GM18505 (cell line): ENCODE data around the gene MAP3K12.

Experiments used
- ATAC-seq: cut with Tn5 transposase; IDR thresholded peaks from one replicate; pipeline ENCODE4 v1.9.1; 2021; ENCODE audit not compliant: unreplicated experiment
- POLR2A ChIP-seq: IDR thresholded peaks from 4 replicates; pipeline ENCODE4 v1.6.1; 2011; ENCODE audit warnings: borderline replicate concordance; ENCODE audit not compliant: insufficient read depth, insufficient read length; ENCODE audit errors: extremely low read depth

MAP3K12 gene

DNA sequence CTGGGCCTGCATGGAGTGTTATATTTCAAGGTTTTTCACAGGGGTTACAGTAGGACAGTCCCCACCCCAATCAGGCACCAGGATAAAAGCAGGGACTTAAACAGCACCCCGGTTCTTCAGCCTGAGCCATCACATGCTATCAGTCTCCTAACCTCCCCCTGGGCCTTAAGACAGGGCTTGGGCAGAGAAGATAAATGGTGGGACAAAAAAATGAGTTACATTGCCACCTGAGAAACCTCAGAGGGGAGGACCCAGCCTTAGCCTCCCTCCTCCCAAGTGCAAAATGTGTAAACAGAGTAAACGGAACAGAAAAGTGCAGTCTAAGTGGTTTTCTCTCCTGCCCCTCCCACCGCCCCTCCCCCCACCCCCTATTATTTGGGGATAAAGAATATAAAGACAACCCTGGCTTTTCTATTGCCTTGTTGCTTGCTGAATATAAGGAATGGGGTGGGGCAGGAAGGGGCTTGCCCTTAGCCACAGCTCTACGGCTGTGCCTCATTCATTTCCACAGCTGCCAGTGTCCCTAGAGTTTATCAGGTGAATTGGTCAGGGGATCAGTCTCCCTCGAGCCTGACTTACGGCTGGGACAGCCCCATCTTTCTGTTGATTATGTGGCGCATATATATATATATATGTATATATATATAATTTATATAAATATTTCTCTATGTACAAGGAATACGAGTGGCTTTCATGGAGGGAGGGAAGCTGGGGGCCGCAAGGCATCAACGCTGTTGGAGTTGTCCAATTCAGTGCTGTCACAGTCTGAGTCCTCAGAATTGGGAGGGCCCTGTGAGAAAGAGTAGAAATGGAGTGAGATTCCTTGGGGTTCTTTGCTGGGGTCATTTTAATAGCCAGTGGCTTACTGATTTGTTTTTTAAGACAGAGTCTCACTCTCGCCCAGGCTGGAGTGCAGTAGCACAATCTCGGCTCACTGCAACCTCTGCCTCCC lies 18.5 kb downstream of the MAP3K12 start:
- no peak for TF ChIP-seq POLR2A
- ATAC-seq: no peak

DNA sequence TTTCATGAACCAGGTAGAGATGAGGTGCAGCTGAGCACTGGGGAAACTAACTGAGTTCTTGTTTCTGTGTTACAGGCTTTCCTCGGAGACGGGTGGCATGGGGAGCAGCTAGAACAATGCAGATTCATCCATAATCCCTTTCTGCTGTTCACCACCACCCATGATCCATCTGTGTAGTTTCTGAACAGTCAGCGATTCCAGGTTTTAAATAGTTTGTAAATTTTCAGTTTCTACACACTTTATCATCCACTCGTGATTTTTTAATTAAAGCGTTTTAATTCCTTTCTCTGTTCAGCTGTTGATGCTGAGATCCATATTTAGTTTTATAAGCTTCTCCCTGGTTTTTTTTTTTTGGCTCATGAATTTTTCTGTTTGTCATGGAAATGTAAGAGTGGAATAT lies 19.9 kb downstream of the MAP3K12 start:
- no peak for TF ChIP-seq POLR2A
- no peak for ATAC-seq

DNA sequence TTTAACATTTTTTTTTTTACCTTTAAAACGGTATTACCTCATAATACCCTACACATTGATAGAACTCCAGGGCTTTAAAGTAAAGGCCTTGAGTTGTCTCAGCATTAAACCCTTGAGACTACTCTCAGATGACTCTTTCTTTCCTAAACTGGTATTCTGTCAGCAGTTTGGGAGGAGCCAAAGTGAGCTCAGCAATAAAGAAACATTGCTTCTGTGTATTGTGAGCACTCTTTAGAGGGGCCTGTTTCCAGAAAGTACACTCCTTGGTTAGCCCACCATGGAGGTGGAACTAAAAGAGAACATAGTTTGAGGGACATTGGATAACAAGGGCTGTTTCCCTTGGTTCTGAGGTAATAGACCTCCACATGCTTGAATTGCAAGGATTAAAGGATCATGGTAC lies 20.4 kb downstream of the MAP3K12 start:
- no peak for TF ChIP-seq POLR2A
- no peak for ATAC-seq

DNA sequence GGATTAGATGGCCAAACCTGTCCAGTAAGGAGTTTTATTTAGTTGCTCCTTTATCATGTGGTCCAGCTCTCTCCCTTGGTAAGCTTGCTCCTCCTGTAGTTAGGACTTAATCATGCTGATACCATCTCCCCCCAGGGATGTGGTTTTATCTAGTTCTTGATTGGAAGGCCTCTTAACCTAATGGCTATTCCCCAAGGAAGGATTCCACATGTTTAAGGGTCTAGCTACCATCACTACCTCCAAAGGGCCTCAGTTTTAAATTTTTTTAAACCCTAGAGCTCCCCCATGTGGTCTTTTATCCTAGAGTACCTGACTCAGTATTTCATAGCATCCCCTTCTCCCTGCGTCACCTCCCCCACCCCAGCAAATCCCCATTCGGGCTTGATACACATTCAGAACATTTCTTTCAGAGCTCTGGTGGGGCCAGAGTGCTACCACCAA lies 22.5 kb downstream of the MAP3K12 start:
- ATAC-seq: no peak
- TF ChIP-seq POLR2A: no peak

DNA sequence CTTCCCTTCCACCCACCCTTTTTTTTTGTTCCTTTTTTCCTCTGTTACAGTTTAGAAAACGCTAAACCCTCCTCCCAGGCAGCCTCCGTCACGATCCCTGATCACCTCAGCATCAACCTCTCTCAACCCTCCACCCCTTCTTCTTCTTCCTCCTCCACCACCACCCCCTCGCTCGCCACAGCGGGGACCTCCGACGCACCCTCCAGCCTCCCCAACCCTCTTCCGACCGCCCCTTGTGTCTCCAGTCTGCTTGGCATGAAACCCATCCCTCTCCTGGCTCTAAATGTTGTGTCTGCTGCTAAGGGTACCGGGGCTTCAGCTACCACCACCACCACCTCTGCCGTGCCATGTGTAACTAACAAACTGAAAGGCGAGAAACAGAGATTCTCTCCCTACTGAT lies 24.4 kb downstream of the MAP3K12 start:
- TF ChIP-seq POLR2A: no peak
- ATAC-seq: no peak

DNA sequence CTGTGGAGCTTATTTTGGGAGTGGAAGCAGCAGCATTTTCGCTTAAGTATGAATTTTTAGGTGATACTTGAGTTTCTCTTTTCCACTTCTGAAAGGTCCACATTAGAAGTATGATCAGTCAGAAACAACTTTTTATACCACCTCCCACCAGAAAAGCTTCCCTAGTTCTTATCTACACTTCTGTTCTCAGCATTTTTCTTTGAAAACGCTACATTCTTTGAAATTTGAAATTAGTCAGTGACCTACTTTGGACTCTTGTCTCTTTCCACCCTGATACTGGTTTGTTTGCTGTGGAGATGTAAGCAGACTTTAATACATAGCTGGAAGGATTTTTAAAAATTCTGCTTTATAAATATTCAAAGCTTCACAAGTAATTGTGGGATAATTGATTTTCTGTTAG lies 25.2 kb downstream of the MAP3K12 start:
- TF ChIP-seq POLR2A: no peak
- no peak for ATAC-seq

DNA sequence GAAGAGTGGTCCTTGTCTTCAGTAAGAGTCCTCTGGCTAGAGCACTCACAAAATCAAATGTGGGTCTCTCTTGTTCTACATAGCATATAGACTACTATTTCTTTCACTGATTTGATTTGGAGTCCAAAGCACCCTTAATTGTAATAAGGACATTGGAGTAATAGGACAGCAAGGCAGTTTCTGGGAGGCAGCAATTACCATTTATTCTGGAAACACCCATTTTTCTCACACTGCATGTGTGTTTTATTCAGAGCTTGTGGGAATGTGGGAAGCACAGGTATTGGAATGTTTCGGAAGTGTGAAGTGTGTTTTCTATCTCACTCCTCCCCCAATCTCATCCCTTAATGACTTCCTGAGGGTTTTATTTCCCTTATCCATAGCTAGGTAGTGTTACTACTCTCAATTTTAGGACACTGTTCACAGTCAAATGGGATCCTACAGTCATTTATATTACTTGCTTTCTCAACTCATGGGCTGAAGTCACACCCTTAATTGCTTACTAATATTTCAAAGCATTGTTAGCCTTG lies 27.1 kb downstream of the MAP3K12 start:
- no peak for TF ChIP-seq POLR2A
- ATAC-seq: no peak

DNA sequence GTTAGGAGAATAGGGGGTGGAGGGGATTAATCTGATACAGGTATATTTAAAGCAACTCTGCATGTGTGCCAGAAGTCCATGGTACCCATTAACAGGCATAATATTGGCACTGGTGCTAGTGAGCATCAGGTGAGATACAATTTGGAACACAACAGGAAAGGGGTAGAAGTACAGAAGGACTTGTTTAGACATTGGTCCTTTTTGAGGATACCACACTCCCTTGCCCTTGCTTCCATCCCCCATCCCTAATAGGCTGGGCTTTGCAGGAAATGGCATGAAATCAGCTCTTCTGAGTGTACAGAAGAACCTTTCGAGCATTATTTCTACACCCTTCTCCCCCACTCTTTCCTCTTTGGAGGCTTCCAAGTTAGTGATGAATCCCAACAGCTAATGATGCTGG lies 31.0 kb downstream of the MAP3K12 start:
- ATAC-seq: no peak
- TF ChIP-seq POLR2A: no peak

DNA sequence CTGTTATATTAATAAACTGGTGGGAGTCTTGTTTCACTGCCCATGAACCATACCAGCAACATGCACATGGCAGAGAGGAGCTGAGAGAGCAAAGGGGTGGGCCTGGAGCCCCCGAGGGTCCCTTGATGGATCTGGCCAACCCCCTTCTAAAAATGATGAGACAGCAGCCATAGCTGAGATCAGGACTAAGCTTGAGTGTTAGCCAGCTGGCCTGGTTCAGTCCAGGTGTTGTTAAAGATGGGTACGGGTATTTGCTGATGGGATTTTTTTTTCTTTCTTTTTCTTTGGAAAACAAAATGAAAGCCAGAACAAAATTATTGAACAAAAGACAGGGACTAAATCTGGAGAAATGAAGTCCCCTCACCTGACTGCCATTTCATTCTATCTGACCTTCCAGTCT lies 31.4 kb downstream of the MAP3K12 start:
- no peak for ATAC-seq
- no peak for TF ChIP-seq POLR2A

DNA sequence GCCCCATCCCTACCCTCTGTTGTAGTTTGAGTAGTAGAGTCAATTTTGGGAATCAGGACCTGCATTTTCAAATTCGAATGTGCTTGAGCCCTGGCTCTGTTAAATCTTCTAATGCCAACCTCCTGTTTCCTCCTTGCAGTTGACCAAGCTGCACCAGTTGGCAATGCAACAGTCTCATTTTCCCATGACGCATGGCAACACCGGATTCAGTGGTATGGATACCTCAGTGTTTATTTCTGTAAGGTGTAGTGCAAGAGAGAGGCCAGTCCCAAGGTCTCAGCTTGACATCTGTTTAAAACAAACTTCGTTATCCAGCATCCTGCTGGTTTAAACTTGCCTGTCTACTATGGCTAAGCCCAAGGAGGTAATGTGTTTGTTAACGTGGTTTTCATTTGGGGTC lies 32.2 kb downstream of the MAP3K12 start:
- no peak for ATAC-seq
- TF ChIP-seq POLR2A: no peak

DNA sequence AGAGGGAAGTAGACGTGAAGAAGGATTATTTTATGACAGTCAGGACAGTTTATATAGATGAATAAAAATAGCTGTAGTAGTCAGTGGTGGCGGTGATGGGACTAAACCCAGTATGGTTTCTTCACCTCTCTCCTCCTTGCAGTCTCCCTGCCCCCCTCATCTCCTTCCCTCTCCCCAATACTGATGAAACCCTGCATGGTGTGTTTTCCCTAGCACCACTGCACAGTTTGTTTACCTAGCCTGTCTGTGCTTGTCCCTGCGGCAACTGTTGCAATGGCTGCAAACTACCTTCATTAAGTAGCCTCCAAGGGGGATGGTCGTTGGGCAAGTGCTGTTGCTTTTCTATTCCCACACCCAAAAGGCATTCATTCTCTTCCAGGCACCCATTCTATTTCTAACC lies 32.6 kb downstream of the MAP3K12 start:
- ATAC-seq: no peak
- TF ChIP-seq POLR2A: no peak

DNA sequence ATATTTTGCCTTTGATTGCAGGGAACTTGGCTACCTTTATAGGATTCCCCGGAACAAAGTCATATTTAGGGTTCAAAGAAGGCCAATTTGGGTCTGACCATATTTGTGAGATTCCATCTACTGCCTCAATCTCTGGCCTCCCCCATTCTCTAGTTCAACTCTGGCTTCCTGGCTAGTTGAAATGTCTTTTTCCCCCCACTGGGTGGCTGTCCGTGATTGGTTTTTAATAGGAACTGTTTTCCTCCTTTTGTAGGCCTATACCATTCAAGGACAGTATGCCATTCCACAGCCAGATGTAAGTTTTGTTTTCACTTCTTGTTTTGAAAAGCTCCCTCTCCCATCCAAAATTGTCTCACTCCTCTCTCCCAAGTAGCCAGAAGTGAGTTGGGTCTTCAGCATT lies 33.6 kb downstream of the MAP3K12 start:
- ATAC-seq: no peak
- TF ChIP-seq POLR2A: no peak

DNA sequence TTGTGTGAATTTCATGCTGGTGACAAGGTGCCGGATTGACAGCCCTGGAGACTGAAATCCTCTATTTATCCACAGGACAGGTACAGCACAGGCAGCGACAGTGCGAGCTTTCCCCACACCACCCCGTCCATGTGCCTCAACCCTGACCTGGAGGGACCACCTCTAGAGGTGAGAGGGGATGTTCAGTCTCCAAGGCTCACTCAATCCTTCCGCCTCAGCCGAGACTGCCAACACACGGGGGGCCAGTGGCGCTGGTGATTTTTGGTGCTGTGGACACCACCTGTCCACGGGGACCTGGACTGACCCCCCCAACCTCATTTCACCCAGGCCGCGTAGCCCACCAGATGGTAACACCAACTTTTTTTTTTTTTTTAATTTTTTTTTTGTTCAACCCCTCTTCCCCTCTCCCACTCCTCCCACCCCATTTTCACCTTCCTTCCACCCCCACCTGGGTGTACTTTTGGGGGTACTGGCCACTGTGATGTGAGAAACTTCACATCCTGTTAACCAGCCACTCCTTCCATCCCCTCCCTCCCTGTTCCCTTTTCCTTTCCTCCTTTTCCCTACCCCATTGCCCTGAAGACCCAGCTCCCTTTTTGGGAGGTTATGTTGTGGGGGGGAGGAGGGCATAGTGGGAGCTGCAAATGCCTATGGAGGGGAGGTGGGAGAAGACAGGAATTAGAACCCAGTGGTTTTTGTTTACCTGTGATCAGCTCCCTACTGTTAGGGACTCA lies 34.4 kb downstream of the MAP3K12 start:
- TF ChIP-seq POLR2A: no peak
- no peak for ATAC-seq
